Liver (tissue), 9 donors: Measurements from ENCODE around the gene SIRPD. TPM values are rescaled to one million over a fixed set of nuclear protein-coding genes. Genes with fewer than 3 reads are reported as not detected.
A peak's percentile ranks its signal among the peaks of the same experiment; 100 is the strongest.

Experiments
- DNase-seq: peaks from one replicate; pipeline ENCODE4 v3.0.0-alpha.2; 2017; ENCODE audit warnings: low spot score
- H3K27ac ChIP-seq, 2 donors: one replicate each; pipeline ENCODE4 v1.7.0; 2013; ENCODE audit warnings: inconsistent platforms in 2 of 2, low read length in 2 of 2, control low read depth in 1 of 2, low read depth in 1 of 2, mild to moderate bottlenecking in 1 of 2
- H3K27me3 ChIP-seq, 4 donors: one replicate each; pipeline versions ENCODE4 v1.6.1 to v1.7.0; 2013; ENCODE audit warnings: low read length in 3 of 4, inconsistent platforms in 1 of 4, mild to moderate bottlenecking in 1 of 4, moderate library complexity in 1 of 4; ENCODE audit not compliant: control insufficient read depth in 4 of 4, insufficient read depth in 4 of 4
- H3K36me3 ChIP-seq, 4 donors: one replicate each; pipeline versions ENCODE4 v1.6.1 to v1.7.0; 2013; ENCODE audit warnings: low read length in 3 of 4, mild to moderate bottlenecking in 3 of 4, low read depth in 1 of 4, moderate library complexity in 1 of 4; ENCODE audit not compliant: control insufficient read depth in 4 of 4, insufficient read depth in 3 of 4
- H3K4me1 ChIP-seq, 4 donors: one replicate each; pipeline versions ENCODE4 v1.6.1 to v1.7.0; 2013; ENCODE audit warnings: low read length in 3 of 4, mild to moderate bottlenecking in 3 of 4, moderate library complexity in 1 of 4; ENCODE audit not compliant: control insufficient read depth in 4 of 4, insufficient read depth in 4 of 4
- H3K4me3 ChIP-seq, 3 donors: one replicate each; pipeline versions ENCODE4 v1.6.1 to v1.7.0; 2013; ENCODE audit warnings: low read length in 3 of 3, control low read depth in 1 of 3, low read depth in 1 of 3, mild to moderate bottlenecking in 1 of 3
- H3K9ac ChIP-seq, 2 donors: one replicate each; pipeline ENCODE4 v1.7.0; 2013; ENCODE audit warnings: low read length in 2 of 2, mild to moderate bottlenecking in 2 of 2, moderate library complexity in 2 of 2, control low read depth in 1 of 2, low read depth in 1 of 2
- H3K9me3 ChIP-seq, 4 donors: one replicate each; pipeline versions ENCODE4 v1.6.1 to v1.7.0; 2013; ENCODE audit warnings: low read length in 3 of 4; ENCODE audit not compliant: control insufficient read depth in 4 of 4
- CTCF ChIP-seq: fragments of 150-350 bp; IDR thresholded peaks from 2 replicates; pipeline ENCODE4 v1.5.1; 2017; ENCODE audit warnings: improper control_type of control experiment, low read depth, low read length; ENCODE audit not compliant: missing input control
- FOXA1 ChIP-seq: IDR thresholded peaks from 2 replicates; pipeline ENCODE4 v1.6.1; 2016; ENCODE audit warnings: antibody characterized with exemption
- FOXA2 ChIP-seq: IDR thresholded peaks from 2 replicates; pipeline ENCODE4 v1.6.1; 2016; ENCODE audit warnings: antibody characterized with exemption
- GABPA ChIP-seq, 2 donors: IDR thresholded peaks in 1 of 2; conservative IDR thresholded peaks in 1 of 2; 2 replicates each; pipeline ENCODE4 v1.6.1; 2016; ENCODE audit warnings: antibody characterized with exemption in 2 of 2, mild to moderate bottlenecking in 1 of 2, moderate library complexity in 1 of 2
- HNF4A ChIP-seq, 2 donors: conservative IDR thresholded peaks; 2 replicates each; pipeline ENCODE4 v1.6.1; 2016; ENCODE audit warnings: antibody characterized with exemption in 2 of 2, mild to moderate bottlenecking in 2 of 2
- HNF4G ChIP-seq: IDR thresholded peaks from 2 replicates; pipeline ENCODE4 v1.6.1; 2016; ENCODE audit warnings: antibody characterized with exemption
- JUND ChIP-seq, 2 donors: IDR thresholded peaks; 2 replicates each; pipeline ENCODE4 v1.6.1; 2016; ENCODE audit warnings: antibody characterized with exemption in 2 of 2
- SP1 ChIP-seq: IDR thresholded peaks from 2 replicates; pipeline ENCODE4 v1.6.1; 2018; ENCODE audit warnings: antibody characterized with exemption, mild to moderate bottlenecking
- YY1 ChIP-seq: IDR thresholded peaks from 2 replicates; pipeline ENCODE4 v1.6.1; 2016; ENCODE audit warnings: antibody characterized with exemption, mild to moderate bottlenecking
- WGBS: extraction: QIAGEN DNeasy Blood & Tissue Kit; methylation state at CpG from one replicate; pipeline ENCODE4 v1.1.7; 2013; 5-methylcytosine and 5-hydroxymethylcytosine counted together
- polyA plus RNA-seq, 2 donors: library from polyadenylated mRNA; stranded (reverse) in 1 of 2; unstranded in 1 of 2; fragments of 200-250 nt in 1 of 2; fragments of >200 nt in 1 of 2; fragmentation: Nextera tagmentation in 1 of 2; extraction: Ambion mirVana in 1 of 2; gene quantifications; one replicate each; pipeline versions ENCODE4 v1.2.1 to v1.2.3, GENCODE V29; 2013 to 2015
- total RNA-seq, 2 donors: library from RNA; depleted of rRNA; stranded (reverse); fragments of >200 nt; gene quantifications; one replicate each; pipeline ENCODE4 v1.2.3, GENCODE V29; 2014
- TF ChIP-seq, protein P1 (sequence below): IDR thresholded peaks from 2 replicates; pipeline ENCODE4 v1.6.1; 2016; ENCODE audit warnings: antibody characterized with exemption
- TF ChIP-seq, protein P2 (sequence below): IDR thresholded peaks from 2 replicates; pipeline ENCODE4 v1.6.1; 2016; ENCODE audit warnings: antibody characterized with exemption, mild to moderate bottlenecking
- donor health status: healthy.
- donor health status: healthy.
- donor health status: healthy.
- donor health status: healthy.
- donor health status: healthy.

The SIRPD gene
- total and polyA plus RNA-seq, 4 donors = 1.1 TPM; not detected in 3

GRCh38 chr20:1493536-1493935 lies 64.0 kb downstream of the SIRPD start:
- Histone ChIP-seq H3K27me3 (no peaks in the 10 kb centered on the region), H3K9ac (no peak overlapping the region), H3K9me3 (no peaks in the 10 kb centered on the region), H3K4me3 (no peak overlapping the region), H3K4me1 (no peaks in the 10 kb centered on the region), H3K36me3 (no peaks in the 10 kb centered on the region), H3K27ac (no peak overlapping the region)
- TF ChIP-seq JUND (IDR thresholded peaks at IDR 0.05) (no peak), GABPA (IDR thresholded peaks at IDR 0.05 in 1 of 2, conservative IDR thresholded peaks at IDR 0.05 in 1 of 2) (no peak), FOXA1 (no peak), CTCF (no peak)
- TF ChIP-seq, protein P1, sequence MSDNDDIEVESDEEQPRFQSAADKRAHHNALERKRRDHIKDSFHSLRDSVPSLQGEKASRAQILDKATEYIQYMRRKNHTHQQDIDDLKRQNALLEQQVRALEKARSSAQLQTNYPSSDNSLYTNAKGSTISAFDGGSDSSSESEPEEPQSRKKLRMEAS = no peak
- TF ChIP-seq, protein P2, sequence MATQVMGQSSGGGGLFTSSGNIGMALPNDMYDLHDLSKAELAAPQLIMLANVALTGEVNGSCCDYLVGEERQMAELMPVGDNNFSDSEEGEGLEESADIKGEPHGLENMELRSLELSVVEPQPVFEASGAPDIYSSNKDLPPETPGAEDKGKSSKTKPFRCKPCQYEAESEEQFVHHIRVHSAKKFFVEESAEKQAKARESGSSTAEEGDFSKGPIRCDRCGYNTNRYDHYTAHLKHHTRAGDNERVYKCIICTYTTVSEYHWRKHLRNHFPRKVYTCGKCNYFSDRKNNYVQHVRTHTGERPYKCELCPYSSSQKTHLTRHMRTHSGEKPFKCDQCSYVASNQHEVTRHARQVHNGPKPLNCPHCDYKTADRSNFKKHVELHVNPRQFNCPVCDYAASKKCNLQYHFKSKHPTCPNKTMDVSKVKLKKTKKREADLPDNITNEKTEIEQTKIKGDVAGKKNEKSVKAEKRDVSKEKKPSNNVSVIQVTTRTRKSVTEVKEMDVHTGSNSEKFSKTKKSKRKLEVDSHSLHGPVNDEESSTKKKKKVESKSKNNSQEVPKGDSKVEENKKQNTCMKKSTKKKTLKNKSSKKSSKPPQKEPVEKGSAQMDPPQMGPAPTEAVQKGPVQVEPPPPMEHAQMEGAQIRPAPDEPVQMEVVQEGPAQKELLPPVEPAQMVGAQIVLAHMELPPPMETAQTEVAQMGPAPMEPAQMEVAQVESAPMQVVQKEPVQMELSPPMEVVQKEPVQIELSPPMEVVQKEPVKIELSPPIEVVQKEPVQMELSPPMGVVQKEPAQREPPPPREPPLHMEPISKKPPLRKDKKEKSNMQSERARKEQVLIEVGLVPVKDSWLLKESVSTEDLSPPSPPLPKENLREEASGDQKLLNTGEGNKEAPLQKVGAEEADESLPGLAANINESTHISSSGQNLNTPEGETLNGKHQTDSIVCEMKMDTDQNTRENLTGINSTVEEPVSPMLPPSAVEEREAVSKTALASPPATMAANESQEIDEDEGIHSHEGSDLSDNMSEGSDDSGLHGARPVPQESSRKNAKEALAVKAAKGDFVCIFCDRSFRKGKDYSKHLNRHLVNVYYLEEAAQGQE = no peak
- WGBS = 64% methylated on average over 1 of the region's 1 CpG
- no peak for DNase-seq

GRCh38 chr20:1491860-1492642 lies 65.5 kb downstream of the SIRPD start:
- H3K36me3 ChIP-seq = no peaks in the 10 kb centered on the region
- H3K9ac ChIP-seq = no peak overlapping the region
- H3K27ac ChIP-seq = peak overlapping the region in 1 of 2 donors; percentile 45
- no peak for DNase-seq
- WGBS = 58% methylated on average over 2 of the region's 2 CpGs
- no peak overlapping the region for H3K4me3 ChIP-seq
- no peaks in the 10 kb centered on the region for H3K9me3 ChIP-seq
- TF ChIP-seq FOXA2 (no peak), JUND (IDR thresholded peaks at IDR 0.05) (no peak), YY1 (no peak), HNF4G (no peak), HNF4A (conservative IDR thresholded peaks at IDR 0.05) (no peak), SP1 (no peak)
- TF ChIP-seq, protein P1 = no peak
- no peaks in the 10 kb centered on the region for H3K4me1 ChIP-seq
- H3K27me3 ChIP-seq = no peaks in the 10 kb centered on the region
